Neuron (in vitro differentiated cells): ENCODE measurements around the gene GSN.

ENCODE experiments used
- H2AFZ ChIP-seq: one replicate; pipeline ENCODE4 v1.6.1; 2013; ENCODE audit warnings: low read depth, mild to moderate bottlenecking, inconsistent platforms, low read length, moderate library complexity
- H3K27me3 ChIP-seq: one replicate; pipeline ENCODE4 v1.6.1; 2013; ENCODE audit warnings: low read length; ENCODE audit not compliant: insufficient read depth
- H3K36me3 ChIP-seq: one replicate; pipeline ENCODE4 v1.6.1; 2013; ENCODE audit warnings: low read length; ENCODE audit not compliant: insufficient read depth
- H3K4me1 ChIP-seq: one replicate; pipeline ENCODE4 v1.6.1; 2013; ENCODE audit warnings: low read length; ENCODE audit not compliant: insufficient read depth
- H3K4me3 ChIP-seq: 2 replicates; pipeline ENCODE4 v1.5.1; 2013; ENCODE audit warnings: mild to moderate bottlenecking, low read length, moderate library complexity
- H3K9me3 ChIP-seq: one replicate; pipeline ENCODE4 v1.6.1; 2013; ENCODE audit warnings: low read length

Gene GSN

GRCh38 chr9:121271368-121272341, 3.7 kb downstream of the GSN start:
- no peak overlapping the region for H3K4me3 ChIP-seq
- no peaks in the 10 kb centered on the region for H3K36me3 ChIP-seq
- no peak overlapping the region for H2AFZ ChIP-seq
- peaks cover 12% of the 10 kb centered on the region for H3K4me1 ChIP-seq
- H3K27me3 ChIP-seq: no peaks in the 10 kb centered on the region
- no peaks in the 10 kb centered on the region for H3K9me3 ChIP-seq

GRCh38 chr9:121272401-121272948, 4.5 kb downstream of the GSN start:
- Histone ChIP-seq H3K9me3 (no peaks in the 10 kb centered on the region), H3K36me3 (no peaks in the 10 kb centered on the region), H3K4me1 (peaks cover 6% of the 10 kb centered on the region), H3K4me3 (no peak overlapping the region), H3K27me3 (no peaks in the 10 kb centered on the region), H2AFZ (no peak overlapping the region)

GRCh38 chr9:121273064-121273775, 5.3 kb downstream of the GSN start:
- no peak overlapping the region for H2AFZ ChIP-seq
- no peaks in the 10 kb centered on the region for H3K36me3 ChIP-seq
- no peaks in the 10 kb centered on the region for H3K27me3 ChIP-seq
- H3K9me3 ChIP-seq: no peaks in the 10 kb centered on the region
- H3K4me1 ChIP-seq: peaks cover 4% of the 10 kb centered on the region
- no peak overlapping the region for H3K4me3 ChIP-seq

- H3K27me3 ChIP-seq: no peaks in the 10 kb centered on the region
- no peak overlapping the region for H2AFZ ChIP-seq
- H3K36me3 ChIP-seq: no peaks in the 10 kb centered on the region
- H3K9me3 ChIP-seq: no peaks in the 10 kb centered on the region
- H3K4me3 ChIP-seq: no peak overlapping the region
- peaks cover 3% of the 10 kb centered on the region for H3K4me1 ChIP-seq
These were observed 6.9 kb downstream of the GSN start for GRCh38 chr9:121274851-121275250.

GRCh38 chr9:121275781-121276658, 8.1 kb downstream of the GSN start:
- H3K4me1 ChIP-seq: peaks cover 3% of the 10 kb centered on the region
- H2AFZ ChIP-seq: no peak overlapping the region
- no peaks in the 10 kb centered on the region for H3K27me3 ChIP-seq

GRCh38 chr9:121277026-121277425, 9.1 kb downstream of the GSN start:
- no peaks in the 10 kb centered on the region for H3K36me3 ChIP-seq
- no peaks in the 10 kb centered on the region for H3K27me3 ChIP-seq
- no peak overlapping the region for H3K4me3 ChIP-seq
- no peak overlapping the region for H2AFZ ChIP-seq
- H3K9me3 ChIP-seq: no peaks in the 10 kb centered on the region
- H3K4me1 ChIP-seq: peaks cover 3% of the 10 kb centered on the region

More at GRCh38 chr9:121275781-121276658, 8.1 kb downstream of the GSN start:
- H3K4me3 ChIP-seq: no peak overlapping the region
- no peaks in the 10 kb centered on the region for H3K9me3 ChIP-seq
- no peaks in the 10 kb centered on the region for H3K36me3 ChIP-seq

GRCh38 chr9:121277518-121278295, 9.7 kb downstream of the GSN start:
- H3K9me3 ChIP-seq: no peaks in the 10 kb centered on the region
- H3K4me3 ChIP-seq: no peak overlapping the region
- H2AFZ ChIP-seq: no peak overlapping the region
- H3K36me3 ChIP-seq: no peaks in the 10 kb centered on the region
- no peaks in the 10 kb centered on the region for H3K27me3 ChIP-seq
- H3K4me1 ChIP-seq: peaks cover 3% of the 10 kb centered on the region

GRCh38 chr9:121278477-121279261, 10.7 kb downstream of the GSN start:
- Histone ChIP-seq H3K4me1 (peaks cover 3% of the 10 kb centered on the region), H3K4me3 (no peak overlapping the region)

GRCh38 chr9:121279776-121280388, 11.9 kb downstream of the GSN start:
- Histone ChIP-seq H3K4me1 (peaks cover 3% of the 10 kb centered on the region), H3K27me3 (no peaks in the 10 kb centered on the region), H3K4me3 (no peak overlapping the region), H2AFZ (no peak overlapping the region), H3K36me3 (no peaks in the 10 kb centered on the region), H3K9me3 (no peaks in the 10 kb centered on the region)

More at GRCh38 chr9:121278477-121279261, 10.7 kb downstream of the GSN start:
- H3K36me3 ChIP-seq: no peaks in the 10 kb centered on the region
- no peak overlapping the region for H2AFZ ChIP-seq
- no peaks in the 10 kb centered on the region for H3K9me3 ChIP-seq
- H3K27me3 ChIP-seq: no peaks in the 10 kb centered on the region

GRCh38 chr9:121280715-121281613, 13.0 kb downstream of the GSN start:
- Histone ChIP-seq H2AFZ (no peak overlapping the region), H3K27me3 (no peaks in the 10 kb centered on the region), H3K9me3 (no peaks in the 10 kb centered on the region), H3K36me3 (no peaks in the 10 kb centered on the region), H3K4me3 (no peak overlapping the region), H3K4me1 (peaks cover 3% of the 10 kb centered on the region)
